Measurements from ENCODE around the gene KRTAP5-8.
"Not testable (repeated sequence)": the region's sequence is repeated elsewhere in the genome, so short reads cannot be mapped to it uniquely, and the experiment has no call there.

KRTAP5-8 gene

DNA sequence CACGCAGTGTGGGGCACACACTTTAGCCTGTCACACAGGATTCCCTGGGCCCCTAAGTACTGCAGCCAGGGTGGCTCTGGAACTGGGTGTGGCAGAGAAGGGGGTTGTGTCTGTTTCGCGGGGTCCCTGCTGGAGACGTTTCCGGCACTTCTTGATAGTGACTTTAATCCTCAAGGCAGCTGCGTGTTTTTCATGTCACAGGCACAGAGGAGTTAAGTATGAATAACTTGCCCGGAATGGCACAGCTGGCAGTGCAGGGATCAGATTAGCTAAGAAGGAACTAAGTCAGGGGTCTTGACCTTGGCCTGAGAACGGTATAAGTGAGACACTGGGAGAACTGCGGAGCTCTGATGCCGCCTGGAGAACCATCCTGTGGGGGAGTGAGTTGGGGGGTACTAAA is 18.3 kb upstream of the KRTAP5-8 start:
- H3K27me3 ChIP-seq (ENCODE audit: insufficient read depth, low read length) = no peaks in the 10 kb centered on the region
- no peak overlapping the region for H3K27ac ChIP-seq (ENCODE audit: low read length)
- no peaks in the 10 kb centered on the region for H3K9me3 ChIP-seq (ENCODE audit: insufficient read depth, low read depth, low read length)
- no peak overlapping the region for H3K4me3 ChIP-seq (ENCODE audit: low read length)
- no peak overlapping the region for H3K9ac ChIP-seq (ENCODE audit: low read depth, low read length)
- H3K36me3 ChIP-seq (ENCODE audit: insufficient read depth, low read depth, low read length) = no peaks in the 10 kb centered on the region
- H3K4me1 ChIP-seq (ENCODE audit: insufficient read depth, low read length) = no peaks in the 10 kb centered on the region

DNA sequence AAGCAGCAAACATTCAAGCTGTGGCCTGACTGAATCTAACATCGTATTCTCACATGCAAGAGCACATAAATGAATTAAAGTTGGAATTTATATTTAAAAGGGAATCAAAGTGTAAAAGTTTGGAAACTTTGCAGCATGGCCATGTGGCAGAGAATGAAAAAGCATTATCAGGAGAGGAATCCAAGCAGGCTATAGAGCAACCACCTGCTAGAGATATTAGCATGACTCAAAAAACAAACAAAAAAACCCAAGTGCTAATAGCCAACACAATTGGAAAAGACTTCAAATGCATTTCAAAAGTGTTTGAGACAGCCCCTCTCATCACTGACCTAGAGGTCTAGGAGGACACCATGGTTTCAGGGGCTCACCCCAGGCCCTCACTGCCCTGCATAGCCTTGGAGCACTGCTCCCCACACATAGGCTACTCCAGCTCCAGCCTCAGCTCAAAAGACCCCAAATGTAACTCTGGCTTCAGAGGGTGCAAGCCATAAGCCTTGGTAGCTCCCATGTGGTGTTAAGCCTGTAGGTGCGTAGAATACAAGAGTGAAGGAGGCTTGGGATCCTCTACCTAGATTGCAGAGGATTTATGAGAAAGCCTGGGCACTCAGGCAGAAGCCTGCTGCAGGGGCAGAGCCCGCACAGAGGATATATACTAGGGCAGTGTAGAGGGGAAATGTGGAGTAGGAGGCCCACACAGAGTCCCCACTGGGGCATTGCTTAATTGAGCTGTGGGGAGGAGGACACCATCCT is 12.5 kb upstream of the KRTAP5-8 start:
- Histone ChIP-seq H3K27me3 (ENCODE audit: insufficient read depth, low read length) (no peaks in the 10 kb centered on the region), H3K9me3 (ENCODE audit: insufficient read depth, low read depth, low read length) (no peaks in the 10 kb centered on the region), H3K9ac (ENCODE audit: low read depth, low read length) (no peak overlapping the region), H3K4me3 (ENCODE audit: low read length) (no peak overlapping the region), H3K36me3 (ENCODE audit: insufficient read depth, low read depth, low read length) (no peaks in the 10 kb centered on the region), H3K4me1 (ENCODE audit: insufficient read depth, low read length) (no peaks in the 10 kb centered on the region), H3K27ac (ENCODE audit: low read length) (no peak overlapping the region)

GRCh38 chr11:71525938-71526495 is 11.8 kb upstream of the KRTAP5-8 start:
- no peak overlapping the region for H3K9ac ChIP-seq (ENCODE audit: low read depth, low read length)
- H3K4me3 ChIP-seq (ENCODE audit: low read length) = no peak overlapping the region
- no peaks in the 10 kb centered on the region for H3K9me3 ChIP-seq (ENCODE audit: insufficient read depth, low read depth, low read length)
- no peak overlapping the region for H3K27ac ChIP-seq (ENCODE audit: low read length)
- H3K4me1 ChIP-seq (ENCODE audit: insufficient read depth, low read length) = no peaks in the 10 kb centered on the region
- no peaks in the 10 kb centered on the region for H3K27me3 ChIP-seq (ENCODE audit: insufficient read depth, low read length)
- no peaks in the 10 kb centered on the region for H3K36me3 ChIP-seq (ENCODE audit: insufficient read depth, low read depth, low read length)

DNA sequence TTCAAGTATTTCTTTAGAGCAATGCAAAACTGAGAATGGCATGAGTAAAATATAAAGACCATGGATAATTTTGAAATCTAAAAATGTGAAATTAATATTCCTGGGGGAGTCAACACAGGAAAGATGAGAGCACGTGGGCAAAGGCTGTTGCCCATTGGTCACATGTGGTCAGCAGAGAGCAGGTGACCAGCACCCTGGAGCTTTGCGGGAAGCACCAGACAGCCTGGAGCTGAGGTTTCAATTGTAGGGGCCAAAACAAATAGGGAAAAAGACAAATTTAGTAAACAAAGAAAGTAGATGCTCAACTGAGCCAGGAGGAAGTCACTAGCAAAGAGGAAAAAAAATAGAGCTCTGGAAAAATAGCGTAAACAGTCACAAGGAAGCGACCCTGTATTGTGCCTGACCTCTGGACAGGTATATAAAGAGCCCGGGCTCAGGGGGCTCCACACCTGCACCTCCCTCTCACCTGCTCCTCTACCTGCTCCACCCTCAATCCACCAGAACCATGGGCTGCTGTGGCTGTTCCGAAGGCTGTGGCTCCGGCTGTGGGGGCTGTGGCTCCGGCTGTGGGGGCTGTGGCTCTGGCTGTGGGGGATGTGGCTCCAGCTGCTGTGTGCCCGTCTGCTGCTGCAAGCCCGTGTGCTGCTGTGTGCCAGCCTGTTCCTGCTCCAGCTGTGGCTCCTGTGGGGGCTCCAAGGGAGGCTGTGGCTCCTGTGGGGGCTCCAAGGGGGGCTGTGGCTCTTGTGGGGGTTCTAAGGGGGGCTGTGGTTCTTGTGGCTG is 10.8 kb upstream of the KRTAP5-8 start, which contains the start of gene KRTAP5-7:
Gene KRTAP5-7, plus strand, starts transcription at position 472 of the 780 bp plus-strand sequence. Its CDS starts 34 bp downstream, at position 506.
- H3K4me3 ChIP-seq (ENCODE audit: low read length); H3K27me3 ChIP-seq (ENCODE audit: insufficient read depth, low read length); H3K36me3 ChIP-seq (ENCODE audit: insufficient read depth, low read depth, low read length); H3K9me3 ChIP-seq (ENCODE audit: insufficient read depth, low read depth, low read length); H3K9ac ChIP-seq (ENCODE audit: low read depth, low read length); H3K27ac ChIP-seq (ENCODE audit: low read length); H3K4me1 ChIP-seq (ENCODE audit: insufficient read depth, low read length): not testable (repeated sequence)

DNA sequence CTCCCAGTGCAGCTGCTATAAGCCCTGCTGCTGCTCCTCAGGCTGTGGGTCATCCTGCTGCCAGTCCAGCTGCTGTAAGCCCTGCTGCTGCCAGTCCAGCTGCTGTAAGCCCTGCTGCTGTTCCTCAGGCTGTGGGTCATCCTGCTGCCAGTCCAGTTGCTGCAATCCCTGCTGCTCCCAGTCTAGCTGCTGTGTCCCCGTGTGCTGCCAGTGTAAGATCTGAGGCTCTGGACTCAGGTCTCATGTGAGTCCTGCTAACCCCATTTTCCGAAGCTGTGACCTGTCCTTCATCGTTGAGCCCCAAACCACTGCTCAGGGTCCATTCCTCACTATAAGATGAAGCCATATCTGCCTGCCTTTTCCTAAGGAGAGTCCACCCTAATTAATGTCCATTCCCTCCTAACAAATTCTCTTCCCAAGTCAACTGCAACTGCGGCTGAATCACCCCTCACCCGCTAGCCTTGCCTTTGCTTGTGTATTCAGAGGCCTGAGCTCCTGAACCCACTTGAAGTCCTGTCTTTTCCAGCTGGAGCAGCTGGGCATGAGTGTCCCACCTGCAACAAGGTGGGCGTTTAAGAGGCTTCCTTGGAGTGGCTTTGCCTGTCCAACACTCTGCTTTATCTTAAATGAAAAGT is 10.1 kb upstream of the KRTAP5-8 start:
- Histone ChIP-seq H3K9ac (ENCODE audit: low read depth, low read length) (no peak overlapping the region), H3K4me3 (ENCODE audit: low read length) (no peak overlapping the region), H3K9me3 (ENCODE audit: insufficient read depth, low read depth, low read length) (no peaks in the 10 kb centered on the region), H3K27ac (ENCODE audit: low read length) (no peak overlapping the region), H3K27me3 (ENCODE audit: insufficient read depth, low read length) (no peaks in the 10 kb centered on the region), H3K4me1 (ENCODE audit: insufficient read depth, low read length) (no peaks in the 10 kb centered on the region), H3K36me3 (ENCODE audit: insufficient read depth, low read depth, low read length) (no peaks in the 10 kb centered on the region)

DNA sequence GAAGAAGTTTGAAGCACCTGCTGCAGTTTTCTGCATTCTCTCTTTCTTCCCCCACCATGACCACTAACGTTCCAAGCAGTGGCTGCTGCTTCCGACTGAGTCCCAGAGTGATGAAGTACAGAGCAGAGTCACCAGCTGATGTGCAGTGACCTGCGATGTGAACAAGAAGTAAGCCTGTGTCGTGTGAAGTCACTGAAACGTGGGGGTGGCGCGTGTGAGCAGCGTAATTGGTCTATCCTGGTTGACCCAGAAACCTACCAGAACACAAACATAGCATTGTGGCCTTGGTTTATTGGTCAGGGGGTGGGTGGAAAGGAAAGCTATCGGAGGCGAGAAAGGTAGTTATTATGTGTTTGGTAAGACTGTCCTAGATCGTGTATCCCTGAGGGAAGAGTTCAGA is 7.2 kb upstream of the KRTAP5-8 start:
- Histone ChIP-seq H3K4me3 (ENCODE audit: low read length) (no peak overlapping the region), H3K9me3 (ENCODE audit: insufficient read depth, low read depth, low read length) (no peaks in the 10 kb centered on the region), H3K9ac (ENCODE audit: low read depth, low read length) (no peak overlapping the region), H3K36me3 (ENCODE audit: insufficient read depth, low read depth, low read length) (no peaks in the 10 kb centered on the region), H3K27me3 (ENCODE audit: insufficient read depth, low read length) (no peaks in the 10 kb centered on the region), H3K27ac (ENCODE audit: low read length) (no peak overlapping the region), H3K4me1 (ENCODE audit: insufficient read depth, low read length) (no peaks in the 10 kb centered on the region)

- H3K27ac ChIP-seq (ENCODE audit: low read length) = no peak overlapping the region
- H3K9ac ChIP-seq (ENCODE audit: low read depth, low read length) = no peak overlapping the region
- no peak overlapping the region for H3K4me3 ChIP-seq (ENCODE audit: low read length)
- no peaks in the 10 kb centered on the region for H3K4me1 ChIP-seq (ENCODE audit: insufficient read depth, low read length)
- H3K36me3 ChIP-seq (ENCODE audit: insufficient read depth, low read depth, low read length) = no peaks in the 10 kb centered on the region
- H3K9me3 ChIP-seq (ENCODE audit: insufficient read depth, low read depth, low read length) = no peaks in the 10 kb centered on the region
- no peaks in the 10 kb centered on the region for H3K27me3 ChIP-seq (ENCODE audit: insufficient read depth, low read length)
Measured at GRCh38 chr11:71532036-71532610, 5.7 kb upstream of the KRTAP5-8 start.

GRCh38 chr11:71534711-71535608 is 2.9 kb upstream of the KRTAP5-8 start:
- not testable (repeated sequence) for H3K4me1 ChIP-seq (ENCODE audit: insufficient read depth, low read length); H3K9ac ChIP-seq (ENCODE audit: low read depth, low read length); H3K36me3 ChIP-seq (ENCODE audit: insufficient read depth, low read depth, low read length); H3K27ac ChIP-seq (ENCODE audit: low read length); H3K9me3 ChIP-seq (ENCODE audit: insufficient read depth, low read depth, low read length); H3K4me3 ChIP-seq (ENCODE audit: low read length); H3K27me3 ChIP-seq (ENCODE audit: insufficient read depth, low read length)

DNA sequence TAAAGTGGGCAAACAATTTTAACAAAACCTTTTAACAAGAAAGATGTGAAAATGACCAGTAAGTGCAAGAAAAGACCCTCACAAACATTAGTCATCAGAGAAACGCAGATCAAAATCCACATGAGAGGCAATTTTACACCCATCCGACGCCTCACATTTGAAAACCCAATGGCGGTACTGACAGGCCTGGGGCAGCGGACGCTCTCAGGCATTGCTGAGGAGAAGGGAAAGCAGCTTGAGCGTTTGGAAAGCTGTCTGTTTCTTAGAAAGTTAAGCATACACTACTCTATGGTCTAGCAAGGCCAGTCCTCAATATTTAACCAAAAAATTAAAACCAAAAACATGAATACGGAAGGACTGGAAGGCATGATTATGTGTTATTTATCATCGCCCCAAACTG is 2.0 kb upstream of the KRTAP5-8 start:
- Histone ChIP-seq H3K4me1 (ENCODE audit: insufficient read depth, low read length) (no peaks in the 10 kb centered on the region), H3K9me3 (ENCODE audit: insufficient read depth, low read depth, low read length) (peaks cover 3% of the 10 kb centered on the region; the same call in 1 of the 2 replicates), H3K4me3 (ENCODE audit: low read length) (no peak overlapping the region), H3K36me3 (ENCODE audit: insufficient read depth, low read depth, low read length) (no peaks in the 10 kb centered on the region), H3K9ac (ENCODE audit: low read depth, low read length) (no peak overlapping the region), H3K27me3 (ENCODE audit: insufficient read depth, low read length) (no peaks in the 10 kb centered on the region), H3K27ac (ENCODE audit: low read length) (no peak overlapping the region)

DNA sequence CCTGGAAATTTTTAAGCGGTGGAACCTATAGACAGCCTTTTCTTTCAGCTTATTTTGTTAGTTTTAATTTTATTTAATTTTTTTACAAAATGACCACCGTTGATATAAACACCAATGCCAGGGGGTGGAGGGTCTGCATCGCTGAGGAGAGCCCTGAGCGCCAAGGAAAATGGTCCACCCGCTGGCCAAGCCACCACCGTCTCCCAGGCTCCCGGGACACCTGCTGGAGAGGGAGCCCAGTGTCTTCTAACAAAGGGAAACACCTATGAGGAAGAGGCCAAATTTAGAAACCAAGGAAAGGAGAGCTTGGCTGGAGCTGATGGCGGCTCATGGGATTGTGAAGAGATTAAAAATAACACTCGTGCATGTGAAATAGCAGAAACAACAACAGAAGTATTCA is 288 bp upstream of the KRTAP5-8 start:
- Histone ChIP-seq H3K4me1 (ENCODE audit: insufficient read depth, low read length) (no peaks in the 10 kb centered on the region), H3K27ac (ENCODE audit: low read length) (no peak overlapping the region), H3K9ac (ENCODE audit: low read depth, low read length) (no peak overlapping the region), H3K9me3 (ENCODE audit: insufficient read depth, low read depth, low read length) (peaks cover 9% of the 10 kb centered on the region), H3K4me3 (ENCODE audit: low read length) (no peak overlapping the region), H3K36me3 (ENCODE audit: insufficient read depth, low read depth, low read length) (no peaks in the 10 kb centered on the region), H3K27me3 (ENCODE audit: insufficient read depth, low read length) (no peaks in the 10 kb centered on the region)

GRCh38 chr11:71538666-71538990 is 803 bp downstream of the KRTAP5-8 start:
- Histone ChIP-seq H3K27me3 (ENCODE audit: insufficient read depth, low read length) (no peaks in the 10 kb centered on the region; the same call in 1 of the 2 replicates), H3K4me1 (ENCODE audit: insufficient read depth, low read length) (no peaks in the 10 kb centered on the region), H3K9me3 (ENCODE audit: insufficient read depth, low read depth, low read length) (peaks cover 9% of the 10 kb centered on the region), H3K4me3 (ENCODE audit: low read length) (no peak overlapping the region), H3K27ac (ENCODE audit: low read length) (no peak overlapping the region), H3K36me3 (ENCODE audit: insufficient read depth, low read depth, low read length) (no peaks in the 10 kb centered on the region), H3K9ac (ENCODE audit: low read depth, low read length) (no peak overlapping the region)

All from iPS-20b (cell line).